ENCODE results near the gene FAM72A.
"Not testable (repeated sequence)": the region's sequence is repeated elsewhere in the genome, so short reads cannot be mapped to it uniquely, and the experiment has no call there.

GRCh38 chr1:206240288-206240687 is 37.6 kb upstream of the FAM72A start:
- TF ChIP-seq CTCF (IDR thresholded peaks at IDR 0.05; ENCODE audit: low read depth, low read length, missing input control); JUND (IDR thresholded peaks at IDR 0.05); TAF1 (conservative IDR thresholded peaks at IDR 0.05); FOXA1 (IDR thresholded peaks at IDR 0.05): not testable (repeated sequence)

Data from liver (tissue), 3 donors.